Umbilical cord (tissue), 2 donors: ENCODE data around the gene AIMP1. TPM values are rescaled to one million over a fixed set of nuclear protein-coding genes. Genes with fewer than 3 reads are reported as not detected.
"Not testable (repeated sequence)": the region's sequence is repeated elsewhere in the genome, so short reads cannot be mapped to it uniquely, and the experiment has no call there.

Experiments used
- DNase-seq: peaks from one replicate; pipeline ENCODE4 v3.0.0-alpha.2; 2015; ENCODE audit warnings: low spot score
- total RNA-seq: library from RNA; depleted of rRNA; stranded (reverse); fragments of >200 nt; gene quantifications from one replicate; pipeline ENCODE4 v1.2.3, GENCODE V29; 2014; ENCODE audit warnings: low replicate concordance; ENCODE audit not compliant: insufficient read depth

The AIMP1 gene
- total RNA-seq, 1 donor from 2014 or later, result 33.7 TPM

DNA sequence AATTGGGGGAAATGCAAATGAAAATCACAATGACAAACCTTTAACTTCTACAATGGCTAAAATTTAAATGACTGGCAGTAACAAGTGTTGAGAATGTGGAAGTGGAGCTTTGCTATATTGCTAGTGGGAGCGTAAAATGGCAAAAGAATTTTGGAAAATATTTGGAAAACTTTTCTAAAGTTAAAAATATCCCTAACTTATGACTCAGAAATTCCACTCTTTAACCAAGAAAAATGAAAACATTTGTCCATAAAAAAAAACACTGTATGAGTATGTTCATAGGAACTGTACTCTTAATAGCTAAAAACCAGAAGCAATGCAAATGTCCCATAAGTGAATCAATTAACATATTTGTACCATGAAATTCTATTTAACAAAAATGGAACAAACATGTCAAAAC is 4.0 kb upstream of the AIMP1 start:
- DNase-seq, result no peak

GRCh38 chr4:106312997-106313522 is 3.3 kb upstream of the AIMP1 start:
- DNase-seq, result no peak

DNA sequence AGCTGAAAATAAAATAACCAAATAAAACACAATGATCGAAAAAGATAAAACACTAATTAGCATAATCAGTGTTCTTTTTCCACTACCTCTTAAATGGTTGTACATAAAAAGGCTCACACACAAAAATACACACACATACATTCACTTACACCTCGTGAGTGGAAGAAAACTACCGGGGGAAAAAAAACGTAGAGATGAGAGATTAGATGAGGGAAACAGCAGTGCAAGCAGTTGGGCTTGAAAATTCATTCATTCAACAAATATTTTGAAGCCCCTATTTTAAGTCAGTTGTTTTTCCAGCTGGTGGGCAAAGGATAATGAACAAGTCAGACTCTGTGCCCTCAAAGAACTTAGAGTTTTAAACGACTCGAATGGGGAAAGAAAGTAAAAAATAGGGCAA is 1.4 kb upstream of the AIMP1 start:
- no peak for DNase-seq

GRCh38 chr4:106315476-106315967 is 828 bp upstream of the AIMP1 start:
- DNase-seq, result peak; percentile 47

- peak; percentile 6 for DNase-seq
These were observed 541 bp downstream of the AIMP1 start for GRCh38 chr4:106316773-106317409.

DNA sequence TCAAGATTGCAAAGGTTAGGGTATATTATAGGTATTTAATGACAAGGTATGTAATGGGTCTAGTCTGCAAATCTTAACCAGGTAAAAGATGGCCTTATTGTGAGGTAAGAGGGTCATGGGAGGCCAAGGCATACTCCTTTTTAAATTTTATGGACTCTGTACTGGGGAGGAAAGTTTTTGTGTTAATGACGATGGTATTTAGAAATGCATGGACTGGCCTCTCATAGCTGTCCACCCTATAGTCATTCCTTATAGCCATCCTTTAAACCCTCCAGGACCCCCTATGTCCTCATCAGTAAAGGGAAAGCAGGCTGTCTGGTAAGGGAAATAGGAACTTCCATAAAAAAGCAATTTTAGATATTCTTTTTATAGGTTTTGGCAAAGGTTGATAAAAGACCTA is 1.5 kb downstream of the AIMP1 start:
- no peak for DNase-seq

DNA sequence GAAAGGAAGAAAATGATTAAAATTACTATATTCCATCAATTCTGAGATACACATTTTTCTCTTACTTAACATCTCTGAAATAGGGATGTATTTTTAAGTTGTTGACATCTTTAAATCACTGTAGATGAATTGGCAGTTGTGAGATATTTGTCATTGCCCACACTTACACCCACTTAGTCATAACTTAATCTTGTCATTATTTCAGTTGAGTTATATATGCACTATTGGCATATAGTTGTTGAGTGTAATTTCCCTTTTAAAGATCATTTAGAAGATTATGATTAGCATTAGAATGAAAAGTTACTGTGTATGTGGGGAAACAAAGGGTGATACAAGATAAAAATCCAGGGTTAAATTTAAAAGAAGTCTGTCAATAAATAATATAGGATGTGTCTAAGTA is 2.2 kb downstream of the AIMP1 start:
- DNase-seq, result no peak

DNA sequence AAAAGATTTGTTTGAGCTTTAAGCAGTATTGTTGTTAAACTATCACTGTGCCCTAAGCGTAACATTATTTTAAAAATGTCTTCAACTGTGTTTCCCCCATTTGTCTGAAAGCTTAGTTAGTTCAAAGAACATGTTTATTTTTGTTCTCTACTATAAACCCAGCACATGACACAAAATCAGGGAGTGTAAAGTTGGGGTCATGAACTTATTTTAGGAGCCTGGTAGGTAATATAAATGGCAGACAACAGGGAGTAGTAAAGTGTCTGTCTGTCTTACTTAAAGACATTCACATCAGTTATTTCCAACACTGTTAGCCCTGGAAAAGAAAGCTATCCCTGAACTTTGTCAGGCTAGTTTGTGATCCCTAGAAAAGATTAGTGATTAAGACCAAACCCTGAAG is 3.9 kb downstream of the AIMP1 start:
- DNase-seq, result no peak

DNA sequence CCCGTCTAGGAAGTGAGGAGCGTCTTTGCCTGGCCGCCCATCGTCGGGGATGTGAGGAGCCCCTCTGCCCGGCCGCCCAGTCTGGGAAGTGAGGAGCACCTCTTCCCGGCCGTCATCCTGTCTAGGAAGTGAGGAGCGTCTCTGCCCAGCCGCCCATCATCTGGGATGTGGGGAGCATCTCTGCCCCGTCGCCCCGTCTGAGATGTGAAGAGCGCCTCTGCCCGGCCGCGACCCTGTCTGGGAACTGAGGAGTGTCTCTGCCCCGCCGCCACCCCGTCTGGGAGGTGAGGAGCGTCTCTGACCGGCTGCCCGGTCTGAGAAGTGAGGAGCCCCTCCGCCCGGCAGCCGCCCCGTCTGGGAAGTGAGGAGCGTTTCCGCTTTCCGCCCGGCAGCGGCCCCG is 4.8 kb downstream of the AIMP1 start:
- not testable (repeated sequence) for DNase-seq

- DNase-seq, result not testable (repeated sequence)
These were observed 5.5 kb downstream of the AIMP1 start for GRCh38 chr4:106321814-106322213.

GRCh38 chr4:106323119-106323518 is 6.8 kb downstream of the AIMP1 start:
- DNase-seq, result no peak

DNA sequence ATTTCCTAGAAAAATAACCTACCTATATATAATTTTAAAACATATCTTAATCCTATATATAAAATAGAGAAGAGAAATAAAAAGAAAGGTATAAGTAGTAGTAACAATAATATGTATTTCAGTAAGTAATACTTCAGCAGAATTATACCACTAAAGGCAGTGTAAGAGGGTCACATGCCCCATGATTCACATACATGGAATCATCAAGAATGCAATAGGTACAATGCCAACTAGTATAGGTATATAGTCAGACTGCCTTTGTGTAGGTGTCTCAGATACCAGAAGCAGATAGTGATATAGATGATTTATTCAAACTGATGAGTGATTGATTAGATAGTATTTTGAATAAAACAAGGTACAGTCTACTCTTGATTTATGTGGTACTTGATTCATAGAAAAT is 9.4 kb downstream of the AIMP1 start:
- DNase-seq, result no peak

DNA sequence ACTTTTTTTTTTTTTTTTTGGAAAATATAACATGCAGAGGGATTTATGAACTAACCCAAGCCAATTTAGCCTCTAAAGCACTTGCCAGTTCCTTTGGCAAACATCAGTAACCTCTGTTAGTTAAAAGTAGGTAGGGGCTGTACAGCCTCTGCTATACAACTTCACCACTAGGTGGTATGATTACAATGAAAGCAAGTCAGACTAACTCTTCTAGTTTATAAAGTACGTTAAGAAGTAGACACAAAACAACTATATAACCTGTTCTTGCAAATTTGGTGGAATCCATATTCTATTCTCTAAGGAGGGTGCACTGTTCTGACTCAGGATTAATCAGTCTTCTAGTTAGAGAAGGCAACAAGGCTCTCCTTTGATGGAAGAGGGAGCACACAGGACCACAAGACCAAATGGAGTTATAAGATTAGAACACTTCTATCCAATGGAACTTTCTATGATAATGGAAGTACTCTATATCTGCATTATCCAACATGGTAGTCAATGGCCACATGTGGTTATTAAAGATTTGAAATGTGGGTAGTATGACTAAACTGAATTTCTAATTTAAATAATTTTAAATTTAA is 12.8 kb downstream of the AIMP1 start:
- DNase-seq, result peak; percentile 63

GRCh38 chr4:106333186-106333585 is 16.8 kb downstream of the AIMP1 start:
- no peak for DNase-seq

DNA sequence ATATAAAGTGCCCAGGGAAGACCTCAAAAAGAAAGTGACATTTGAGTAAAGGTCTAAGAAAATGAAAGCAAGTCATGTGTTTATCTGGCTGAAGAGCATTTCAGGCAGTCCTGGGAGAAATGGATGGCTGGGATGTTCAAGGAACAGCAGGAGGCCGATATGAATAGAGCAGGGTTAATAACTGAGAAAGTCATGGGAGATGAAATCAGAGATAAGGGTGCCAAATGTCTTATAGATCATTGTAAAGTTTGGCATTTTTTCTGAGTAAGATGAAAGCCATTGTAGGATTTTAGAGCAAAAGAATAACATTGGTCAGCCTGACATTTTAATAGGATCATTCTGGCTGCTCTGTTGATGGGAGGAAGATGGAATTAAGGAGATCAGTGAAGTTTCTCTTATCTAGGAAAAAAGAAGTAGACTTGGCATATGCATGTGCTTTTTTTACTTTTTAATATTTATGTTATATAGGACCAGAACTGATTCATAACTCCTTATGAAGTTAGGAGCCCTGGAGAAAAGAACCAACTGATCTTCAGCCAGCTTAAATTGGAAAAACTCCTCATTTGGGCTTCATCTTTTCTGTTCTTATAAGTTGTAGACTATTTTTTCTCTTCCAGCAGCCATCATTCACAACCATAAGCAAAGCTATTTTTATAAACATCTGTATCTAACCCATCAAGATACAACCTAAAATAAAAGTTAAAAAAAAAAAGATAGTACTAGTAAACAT is 18.6 kb downstream of the AIMP1 start:
- DNase-seq, result peak; percentile 92

DNA sequence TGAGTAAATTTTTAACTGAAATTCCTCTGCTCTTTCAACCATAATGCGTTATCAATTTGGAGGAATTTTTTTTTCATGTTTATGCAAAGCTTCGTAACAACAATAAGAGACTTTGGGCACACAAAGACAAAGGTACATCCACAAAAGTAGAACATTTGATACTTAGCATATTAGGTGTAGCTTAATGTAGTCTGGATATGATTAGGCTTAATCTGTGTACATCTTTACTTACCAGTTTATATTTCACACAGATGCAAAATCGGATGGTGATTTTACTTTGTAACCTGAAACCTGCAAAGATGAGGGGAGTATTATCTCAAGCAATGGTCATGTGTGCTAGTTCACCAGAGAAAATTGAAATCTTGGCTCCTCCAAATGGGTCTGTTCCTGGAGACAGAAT is 20.3 kb downstream of the AIMP1 start:
- DNase-seq, result no peak

- no peak for DNase-seq
These were observed 21.6 kb downstream of the AIMP1 start for GRCh38 chr4:106337916-106338315.

DNA sequence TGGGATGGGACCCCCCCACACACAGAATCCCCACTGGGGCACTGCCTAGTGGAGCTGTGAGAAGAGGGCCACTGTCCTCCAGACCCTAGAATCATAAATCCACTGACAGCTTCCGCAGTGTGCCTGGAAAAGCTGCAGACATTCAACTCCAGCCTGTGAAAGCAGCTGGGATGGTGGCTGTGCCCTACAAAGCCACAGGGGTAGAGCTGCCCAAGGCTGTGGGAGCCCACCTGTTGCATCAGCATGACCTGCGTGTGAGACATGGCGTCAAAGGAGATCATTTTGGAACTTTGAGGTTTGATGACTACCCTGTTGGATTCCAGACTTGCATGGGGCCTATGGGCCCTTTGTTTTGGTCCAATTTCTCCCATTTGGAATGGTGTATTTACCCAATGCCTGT is 22.3 kb downstream of the AIMP1 start:
- DNase-seq, result no peak

- DNase-seq, result peak; percentile 92
These were observed 23.1 kb downstream of the AIMP1 start for GRCh38 chr4:106339431-106339830.

DNA sequence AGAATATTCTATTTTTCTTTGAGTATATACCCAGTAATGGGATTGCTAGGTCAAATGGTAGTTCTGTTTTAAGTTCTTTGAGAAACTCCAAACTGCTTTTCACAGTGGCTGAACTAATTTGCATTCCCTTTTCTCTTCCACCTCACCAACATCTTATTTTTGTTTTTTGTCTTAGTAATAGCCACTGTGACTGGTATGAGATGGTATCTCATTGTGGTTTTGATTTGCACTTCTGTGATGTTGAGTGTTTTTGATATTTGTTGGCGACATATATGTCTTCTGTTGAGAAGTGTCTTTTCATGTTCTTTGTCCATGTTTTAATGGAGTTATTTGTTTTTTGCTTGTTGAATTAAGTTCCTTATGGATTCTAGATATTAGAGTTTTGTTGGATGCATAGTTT is 24.4 kb downstream of the AIMP1 start:
- DNase-seq, result no peak

GRCh38 chr4:106343865-106344646 is 27.7 kb downstream of the AIMP1 start:
- DNase-seq, result peak; percentile 72

DNA sequence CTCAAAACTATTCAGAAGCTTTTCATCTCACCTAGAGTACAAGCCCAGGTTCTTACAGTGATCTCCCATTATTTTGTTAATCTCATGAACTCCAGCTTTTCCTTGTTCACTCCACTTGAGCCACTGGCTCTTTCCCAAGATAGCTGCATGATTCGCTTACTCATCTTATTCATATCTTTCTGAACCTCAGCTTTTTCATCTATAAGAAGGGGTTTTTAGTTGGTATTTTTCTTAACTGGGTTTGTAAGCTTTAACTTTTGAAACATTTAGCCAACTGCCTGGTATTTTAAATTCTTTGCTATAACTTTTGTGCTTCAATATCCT is 28.3 kb downstream of the AIMP1 start:
- DNase-seq, result peak; percentile 93
